KMS-11 (cell line): Measurements from ENCODE around the gene BCAN.

Source experiments
- H2AFZ ChIP-seq: fragments of 200-600 bp; sonication (generic); 2 replicates; pipeline ENCODE4 v1.6.1; 2016; ENCODE audit warnings: antibody characterized with exemption, mixed run types, low read depth
- H3K27ac ChIP-seq: fragments of 200-600 bp; sonication (generic); 2 replicates; pipeline ENCODE4 v1.6.1; 2016; ENCODE audit warnings: mild to moderate bottlenecking, mixed run types
- H3K27me3 ChIP-seq: fragments of 200-600 bp; sonication (generic); 2 replicates; pipeline ENCODE4 v1.6.1; 2017; ENCODE audit warnings: mild to moderate bottlenecking, low read depth, mixed run types, moderate library complexity; ENCODE audit not compliant: insufficient read depth
- H3K36me3 ChIP-seq: fragments of 200-600 bp; sonication (generic); 2 replicates; pipeline ENCODE4 v1.6.1; 2017; ENCODE audit warnings: mild to moderate bottlenecking, mixed run types; ENCODE audit not compliant: insufficient read depth
- H3K4me1 ChIP-seq: fragments of 200-600 bp; sonication (generic); 2 replicates; pipeline ENCODE4 v1.6.1; 2016; ENCODE audit warnings: mild to moderate bottlenecking, low read depth, mixed run types; ENCODE audit not compliant: poor library complexity, severe bottlenecking
- H3K4me2 ChIP-seq: fragments of 200-600 bp; sonication (generic); 2 replicates; pipeline ENCODE4 v1.7.0; 2016; ENCODE audit warnings: mild to moderate bottlenecking, mixed run types
- H3K4me3 ChIP-seq: fragments of 200-600 bp; sonication (generic); IDR thresholded peaks from 2 replicates; pipeline ENCODE4 v1.6.1; 2017; ENCODE audit warnings: low read depth, low read length, mixed read lengths; ENCODE audit not compliant: insufficient read depth
- H3K79me2 ChIP-seq: fragments of 200-600 bp; sonication (generic); 2 replicates; pipeline ENCODE4 v1.6.1; 2016; ENCODE audit warnings: low read depth, mixed run types; ENCODE audit not compliant: insufficient read depth
- H3K9ac ChIP-seq: fragments of 200-600 bp; sonication (generic); 2 replicates; pipeline ENCODE4 v1.6.1; 2016; ENCODE audit warnings: mild to moderate bottlenecking, mixed run types
- H4K20me1 ChIP-seq: fragments of 200-600 bp; sonication (generic); 2 replicates; pipeline ENCODE4 v1.6.1; 2016; ENCODE audit warnings: mild to moderate bottlenecking, mixed run types; ENCODE audit not compliant: insufficient read depth
- TF ChIP-seq, protein P1 (sequence below): fragments of 200-600 bp; sonication (generic); conservative IDR thresholded peaks from 2 replicates; pipeline ENCODE4 v1.6.1; 2017; ENCODE audit warnings: low read depth, mild to moderate bottlenecking, antibody characterized with exemption, low read length, moderate library complexity, mixed read lengths

The BCAN gene

DNA sequence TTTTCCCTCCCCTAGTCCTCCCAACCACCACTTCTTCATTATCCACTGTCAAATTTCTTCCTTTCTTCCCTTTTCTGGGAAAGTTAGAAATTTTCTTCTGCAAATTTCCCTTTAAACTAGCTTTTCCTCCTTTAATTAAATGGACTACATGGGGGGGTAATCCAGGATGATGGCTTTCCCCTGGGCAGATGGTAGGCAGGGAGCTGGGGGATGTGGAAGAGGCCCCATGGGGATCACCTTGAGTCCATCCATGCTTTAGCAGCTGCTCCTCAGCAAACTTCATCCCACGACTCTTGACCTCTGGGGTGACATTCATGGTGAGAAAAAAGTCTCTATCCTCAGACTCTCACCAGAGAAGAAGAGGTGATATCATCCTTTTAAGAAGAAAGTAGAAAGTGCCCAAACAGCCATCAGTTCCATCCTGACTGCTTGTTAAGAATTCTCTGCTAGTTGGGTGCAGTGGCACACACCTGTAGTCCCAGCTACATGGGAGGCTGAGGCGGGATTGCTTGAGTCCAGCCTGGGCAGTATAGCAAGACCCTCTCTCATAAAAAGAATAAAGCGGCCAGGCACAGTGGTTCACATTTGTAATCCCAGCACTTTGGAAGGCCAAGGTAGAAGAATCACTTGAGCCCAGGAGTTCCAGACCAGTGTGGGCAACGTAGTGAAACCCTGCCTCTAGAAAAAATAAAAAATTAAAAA lies 43.0 kb upstream of the BCAN start:
- TF ChIP-seq, protein P1, sequence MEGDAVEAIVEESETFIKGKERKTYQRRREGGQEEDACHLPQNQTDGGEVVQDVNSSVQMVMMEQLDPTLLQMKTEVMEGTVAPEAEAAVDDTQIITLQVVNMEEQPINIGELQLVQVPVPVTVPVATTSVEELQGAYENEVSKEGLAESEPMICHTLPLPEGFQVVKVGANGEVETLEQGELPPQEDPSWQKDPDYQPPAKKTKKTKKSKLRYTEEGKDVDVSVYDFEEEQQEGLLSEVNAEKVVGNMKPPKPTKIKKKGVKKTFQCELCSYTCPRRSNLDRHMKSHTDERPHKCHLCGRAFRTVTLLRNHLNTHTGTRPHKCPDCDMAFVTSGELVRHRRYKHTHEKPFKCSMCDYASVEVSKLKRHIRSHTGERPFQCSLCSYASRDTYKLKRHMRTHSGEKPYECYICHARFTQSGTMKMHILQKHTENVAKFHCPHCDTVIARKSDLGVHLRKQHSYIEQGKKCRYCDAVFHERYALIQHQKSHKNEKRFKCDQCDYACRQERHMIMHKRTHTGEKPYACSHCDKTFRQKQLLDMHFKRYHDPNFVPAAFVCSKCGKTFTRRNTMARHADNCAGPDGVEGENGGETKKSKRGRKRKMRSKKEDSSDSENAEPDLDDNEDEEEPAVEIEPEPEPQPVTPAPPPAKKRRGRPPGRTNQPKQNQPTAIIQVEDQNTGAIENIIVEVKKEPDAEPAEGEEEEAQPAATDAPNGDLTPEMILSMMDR: no peak
- Histone ChIP-seq H2AFZ (no peak overlapping the region), H4K20me1 (no peaks in the 10 kb centered on the region), H3K9ac (no peak overlapping the region), H3K4me2 (peak overlapping the region; percentile 77; the same call in 1 of the 2 replicates), H3K36me3 (peaks cover 34% of the 10 kb centered on the region; the same call in 1 of the 2 replicates), H3K4me1 (peaks cover 34% of the 10 kb centered on the region), H3K4me3 (no peak overlapping the region), H3K27me3 (no peaks in the 10 kb centered on the region), H3K79me2 (peaks cover 42% of the 10 kb centered on the region), H3K27ac (no peak overlapping the region; the same call in 1 of the 2 replicates)

DNA sequence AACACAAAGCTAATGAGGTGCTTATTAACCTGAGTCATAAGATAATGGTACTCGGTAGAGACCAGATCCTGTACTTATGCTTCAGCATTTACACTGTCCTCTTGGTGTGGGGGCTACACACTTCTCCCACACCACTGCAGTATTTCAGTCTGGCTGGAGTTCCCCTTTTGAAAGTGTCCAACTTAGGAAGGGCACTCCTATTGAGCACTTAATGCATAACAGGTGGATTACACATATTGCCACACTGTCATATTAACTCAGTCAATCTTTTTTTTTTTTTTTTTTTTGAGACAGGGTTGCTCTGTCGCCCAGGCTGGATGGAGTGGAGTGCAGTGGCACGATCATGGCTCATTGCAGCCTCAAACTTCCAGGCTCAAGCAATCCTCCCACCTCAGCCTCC lies 42.1 kb upstream of the BCAN start:
- peak overlapping the region; percentile 77; the same call in 1 of the 2 replicates for H3K27ac ChIP-seq
- peak overlapping the region; percentile 99 for H3K4me3 ChIP-seq
- H3K4me1 ChIP-seq: peaks cover 28% of the 10 kb centered on the region
- H3K27me3 ChIP-seq: no peaks in the 10 kb centered on the region
- H4K20me1 ChIP-seq: no peaks in the 10 kb centered on the region
- H3K36me3 ChIP-seq: peaks cover 28% of the 10 kb centered on the region; the same call in 1 of the 2 replicates
- no peak overlapping the region for H2AFZ ChIP-seq
- peak overlapping the region; percentile 77 for H3K4me2 ChIP-seq
- TF ChIP-seq, protein P1: peak; percentile 85
- peaks cover 42% of the 10 kb centered on the region for H3K79me2 ChIP-seq
- H3K9ac ChIP-seq: no peak overlapping the region; the same call in 1 of the 2 replicates

DNA sequence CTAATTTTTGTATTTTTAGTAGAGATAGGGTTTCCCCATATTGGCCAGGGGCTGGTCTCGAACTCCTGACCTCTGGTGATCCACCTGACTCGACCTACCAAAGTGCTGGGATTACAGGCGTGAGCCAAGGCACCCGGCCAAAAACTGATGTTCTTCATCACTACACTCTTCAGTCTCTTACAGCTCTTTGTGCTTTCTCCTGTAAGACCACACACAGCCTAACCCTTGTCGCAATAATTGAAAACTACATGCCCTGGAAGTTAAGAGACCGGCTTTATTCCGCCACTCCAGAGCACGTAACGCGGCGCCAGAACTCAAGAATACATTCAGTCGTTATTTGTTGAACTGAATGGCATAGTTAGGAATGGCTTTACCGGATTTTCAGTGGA lies 41.2 kb upstream of the BCAN start:
- TF ChIP-seq, protein P1: peak; percentile 25
- Histone ChIP-seq H3K27ac (peak overlapping the region; percentile 77), H2AFZ (peak overlapping the region; percentile 96), H3K79me2 (peaks cover 42% of the 10 kb centered on the region), H3K4me2 (peak overlapping the region; percentile 77), H3K27me3 (no peaks in the 10 kb centered on the region), H3K4me3 (peak overlapping the region; percentile 99), H3K36me3 (peaks cover 23% of the 10 kb centered on the region; the same call in 1 of the 2 replicates), H3K9ac (peak overlapping the region; percentile 92), H4K20me1 (no peaks in the 10 kb centered on the region), H3K4me1 (peaks cover 28% of the 10 kb centered on the region)

DNA sequence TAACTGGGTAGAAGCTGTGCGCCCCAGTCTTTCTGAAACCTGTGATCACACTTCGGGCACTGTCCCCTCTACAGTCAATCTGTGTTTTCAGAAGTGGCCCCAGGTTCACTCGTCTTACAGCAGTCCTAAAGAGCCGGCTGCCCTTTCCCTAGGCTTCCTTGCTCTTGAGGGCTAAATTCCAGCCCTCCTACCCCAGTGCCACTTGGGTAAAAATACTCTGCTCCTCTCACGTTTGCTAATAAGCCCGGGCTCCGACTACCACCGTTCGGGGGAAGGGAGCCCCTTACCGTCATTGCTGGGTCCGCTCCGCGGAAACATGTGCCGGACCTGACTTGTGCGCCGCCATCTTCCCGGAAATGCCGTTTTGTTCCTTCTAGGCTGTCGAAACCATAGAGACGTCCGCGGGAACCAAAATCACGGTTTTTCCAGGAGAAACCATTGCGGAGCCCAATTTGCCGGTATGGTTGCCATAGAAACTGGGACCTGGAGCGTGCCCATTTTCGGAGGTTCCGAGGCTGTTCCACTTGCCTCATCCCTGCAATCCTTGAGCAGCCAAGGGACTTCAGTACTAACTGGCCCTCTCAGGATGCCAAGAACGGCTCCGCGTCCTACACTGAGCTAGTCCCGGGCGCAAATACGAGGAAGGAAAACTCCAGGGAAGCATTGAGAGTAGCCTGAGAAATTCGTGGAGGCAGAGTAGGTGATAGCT lies 40.6 kb upstream of the BCAN start, which contains the start of gene GPATCH4:
TSS of gene GPATCH4 (minus strand) at position 358 of the 709 bp plus-strand sequence.
- TF ChIP-seq, protein P1: peak; percentile 15; the same call in 1 of the 2 replicates
- H3K79me2 ChIP-seq: peaks cover 42% of the 10 kb centered on the region
- H3K27ac ChIP-seq: peak within 1 kb of the TSS; percentile 77

More for the DNA sequence above, 40.6 kb upstream of the BCAN start, which contains the start of gene GPATCH4:
- peak within 1 kb of the TSS; percentile 92 for H3K9ac ChIP-seq
- peak within 1 kb of the TSS; percentile 77 for H3K4me2 ChIP-seq
- H3K4me1 ChIP-seq: peaks cover 28% of the 10 kb centered on the region
- H2AFZ ChIP-seq: peak within 1 kb of the TSS; percentile 96
- H4K20me1 ChIP-seq: no peaks in the 10 kb centered on the region
- peaks cover 18% of the 10 kb centered on the region; the same call in 1 of the 2 replicates for H3K36me3 ChIP-seq
- peak within 1 kb of the TSS; percentile 99 for H3K4me3 ChIP-seq
- H3K27me3 ChIP-seq: no peaks in the 10 kb centered on the region
